ENCODE data around the gene KCNAB1. TPM values are rescaled to one million over a fixed set of nuclear protein-coding genes. Genes with fewer than 3 reads are reported as not detected.

Gene KCNAB1
- total RNA-seq, 3 donors from 2014 or later (not counting 1 experiment from before 2014, with no cell fraction given): not detected

GRCh38 chr3:156160647-156161046 lies 40.3 kb downstream of the KCNAB1 start:
- Mint-ChIP-seq H3K27me3 (ENCODE audit: low read depth in 2 of 2) (peaks cover 0 to 2% of the 10 kb centered on the region in 2 donors), H3K27ac (peak overlapping the region in 1 of 2 donors; percentile 69), H3K36me3 (no peaks in the 10 kb centered on the region), H3K4me3 (peak overlapping the region; percentile 11), H3K9me3 (no peaks in the 10 kb centered on the region), H3K4me1 (peaks cover 13 to 19% of the 10 kb centered on the region in 2 donors)
- Histone ChIP-seq H3K4me1 (ENCODE audit: control insufficient read depth, insufficient read depth, low read length) (peaks cover 4% of the 10 kb centered on the region), H3K36me3 (ENCODE audit: control insufficient read depth, insufficient read depth, low read length) (no peaks in the 10 kb centered on the region), H3K9me3 (ENCODE audit: control insufficient read depth, insufficient read depth, low read length) (no peaks in the 10 kb centered on the region), H3K4me3 (ENCODE audit: low read length) (no peak overlapping the region), H3K27ac (ENCODE audit: low read length) (no peak overlapping the region), H3K27me3 (ENCODE audit: control insufficient read depth, insufficient read depth, low read length) (no peaks in the 10 kb centered on the region)
- ATAC-seq (peak; percentile 47 to 71 (median 67)), DNase-seq (peak in 1 of 2 donors; percentile 41)
- intact Hi-C loops (cut with micrococcal nuclease): no loop called here
- WGBS (ENCODE audit: insufficient coverage): 21% methylated on average over 2 of the region's 3 CpGs
- TF ChIP-seq, protein P1, sequence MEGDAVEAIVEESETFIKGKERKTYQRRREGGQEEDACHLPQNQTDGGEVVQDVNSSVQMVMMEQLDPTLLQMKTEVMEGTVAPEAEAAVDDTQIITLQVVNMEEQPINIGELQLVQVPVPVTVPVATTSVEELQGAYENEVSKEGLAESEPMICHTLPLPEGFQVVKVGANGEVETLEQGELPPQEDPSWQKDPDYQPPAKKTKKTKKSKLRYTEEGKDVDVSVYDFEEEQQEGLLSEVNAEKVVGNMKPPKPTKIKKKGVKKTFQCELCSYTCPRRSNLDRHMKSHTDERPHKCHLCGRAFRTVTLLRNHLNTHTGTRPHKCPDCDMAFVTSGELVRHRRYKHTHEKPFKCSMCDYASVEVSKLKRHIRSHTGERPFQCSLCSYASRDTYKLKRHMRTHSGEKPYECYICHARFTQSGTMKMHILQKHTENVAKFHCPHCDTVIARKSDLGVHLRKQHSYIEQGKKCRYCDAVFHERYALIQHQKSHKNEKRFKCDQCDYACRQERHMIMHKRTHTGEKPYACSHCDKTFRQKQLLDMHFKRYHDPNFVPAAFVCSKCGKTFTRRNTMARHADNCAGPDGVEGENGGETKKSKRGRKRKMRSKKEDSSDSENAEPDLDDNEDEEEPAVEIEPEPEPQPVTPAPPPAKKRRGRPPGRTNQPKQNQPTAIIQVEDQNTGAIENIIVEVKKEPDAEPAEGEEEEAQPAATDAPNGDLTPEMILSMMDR (IDR thresholded peaks at IDR 0.05): no peak

DNA sequence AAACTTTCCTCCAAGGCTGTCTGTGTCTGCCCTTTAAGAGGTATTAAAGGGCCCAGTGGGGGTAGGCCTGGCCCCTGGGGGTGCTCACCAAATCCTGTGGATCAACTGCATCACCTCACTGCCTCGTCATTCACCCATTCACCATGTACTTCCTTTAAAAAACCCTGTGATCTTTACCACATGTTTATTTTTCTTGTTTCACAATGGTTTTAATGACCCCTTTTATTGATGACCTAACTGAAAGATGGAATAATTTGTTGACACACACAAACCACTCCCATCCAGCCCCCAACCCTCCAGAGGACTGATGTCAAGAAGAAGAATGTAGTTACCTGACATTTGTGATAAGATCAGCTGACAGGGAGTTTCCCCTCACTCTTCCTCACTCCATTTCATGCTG lies 40.8 kb downstream of the KCNAB1 start:
- Mint-ChIP-seq H3K4me3 (peak overlapping the region; percentile 11), H3K9me3 (no peaks in the 10 kb centered on the region), H3K27ac (peak overlapping the region in 1 of 2 donors; percentile 69), H3K27me3 (ENCODE audit: low read depth in 2 of 2) (peaks cover 0 to 2% of the 10 kb centered on the region in 2 donors), H3K36me3 (no peaks in the 10 kb centered on the region), H3K4me1 (peaks cover 13 to 19% of the 10 kb centered on the region in 2 donors)
- WGBS (ENCODE audit: insufficient coverage): 28% methylated on average over 1 of the region's 1 CpG
- H3K27ac ChIP-seq (ENCODE audit: low read length): no peak overlapping the region
- TF ChIP-seq, protein P1 (IDR thresholded peaks at IDR 0.05): no peak
- H3K27me3 ChIP-seq (ENCODE audit: control insufficient read depth, insufficient read depth, low read length): no peaks in the 10 kb centered on the region
- DNase-seq (peak in 1 of 2 donors; percentile 56), ATAC-seq (peak; percentile 58 to 75 (median 66))
- H3K9me3 ChIP-seq (ENCODE audit: control insufficient read depth, insufficient read depth, low read length): no peaks in the 10 kb centered on the region
- H3K4me1 ChIP-seq (ENCODE audit: control insufficient read depth, insufficient read depth, low read length): peaks cover 4% of the 10 kb centered on the region
- H3K36me3 ChIP-seq (ENCODE audit: control insufficient read depth, insufficient read depth, low read length): no peaks in the 10 kb centered on the region
- no peak overlapping the region for H3K4me3 ChIP-seq (ENCODE audit: low read length)
- intact Hi-C loops (cut with micrococcal nuclease): no loop called here

DNA sequence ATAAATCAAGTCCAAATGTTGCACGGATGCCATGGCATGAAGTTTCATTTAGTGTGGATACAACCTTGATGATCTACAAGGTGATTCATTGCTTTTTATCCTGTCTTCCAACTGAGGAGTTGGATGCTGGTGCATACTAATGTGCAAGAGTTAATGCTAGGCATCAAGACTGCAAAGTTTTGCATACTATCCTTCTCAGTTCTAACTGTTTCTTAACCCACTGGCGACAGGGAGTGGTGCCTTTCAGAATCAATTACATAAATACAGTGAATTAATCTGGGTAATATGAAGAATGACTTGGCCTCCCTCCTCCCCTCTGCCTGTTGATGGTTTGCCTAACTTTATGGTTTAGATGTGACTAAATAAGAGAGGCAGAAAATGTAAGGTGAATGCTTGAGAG lies 43.5 kb downstream of the KCNAB1 start:
- TF ChIP-seq, protein P1 (IDR thresholded peaks at IDR 0.05): no peak

DNA sequence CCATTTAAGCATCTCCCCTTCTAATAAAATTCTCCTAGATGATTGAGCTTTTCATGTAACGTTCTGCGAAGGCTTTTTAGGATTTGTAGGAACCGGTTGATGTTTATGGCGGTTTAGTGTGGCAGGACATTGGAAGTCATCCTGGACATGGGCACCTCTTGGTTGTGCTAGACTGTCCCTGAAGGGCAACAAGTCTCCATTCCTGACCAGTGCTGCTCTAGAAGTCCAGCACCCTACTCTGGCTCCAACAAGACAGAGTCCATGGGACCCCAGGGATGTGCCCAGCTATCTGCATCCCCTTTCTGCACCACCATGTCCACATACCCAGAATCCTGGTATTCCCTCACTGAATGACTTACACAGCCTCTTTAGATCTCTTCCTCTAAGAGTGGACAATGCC lies 46.4 kb downstream of the KCNAB1 start:
- TF ChIP-seq, protein P1 (IDR thresholded peaks at IDR 0.05): no peak
- Histone ChIP-seq H3K27ac (ENCODE audit: low read length) (no peak overlapping the region), H3K27me3 (ENCODE audit: control insufficient read depth, insufficient read depth, low read length) (no peaks in the 10 kb centered on the region), H3K9me3 (ENCODE audit: control insufficient read depth, insufficient read depth, low read length) (no peaks in the 10 kb centered on the region), H3K36me3 (ENCODE audit: control insufficient read depth, insufficient read depth, low read length) (no peaks in the 10 kb centered on the region), H3K4me3 (ENCODE audit: low read length) (no peak overlapping the region), H3K4me1 (ENCODE audit: control insufficient read depth, insufficient read depth, low read length) (no peaks in the 10 kb centered on the region)
- Mint-ChIP-seq H3K9me3 (no peaks in the 10 kb centered on the region), H3K27ac (no peak overlapping the region), H3K4me1 (no peaks in the 10 kb centered on the region), H3K27me3 (ENCODE audit: low read depth in 2 of 2) (peaks cover 5 to 16% of the 10 kb centered on the region in 2 donors), H3K36me3 (no peaks in the 10 kb centered on the region), H3K4me3 (no peak overlapping the region)
- 94% methylated on average over 3 of the region's 4 CpGs for WGBS (ENCODE audit: insufficient coverage)
- intact Hi-C loops (cut with micrococcal nuclease): no loop called here
- DNase-seq (no peak), ATAC-seq (no peak)

More for the DNA sequence above, 43.5 kb downstream of the KCNAB1 start:
- Mint-ChIP-seq H3K27me3 (ENCODE audit: low read depth in 2 of 2) (peaks cover 0 to 9% of the 10 kb centered on the region in 2 donors), H3K27ac (no peak overlapping the region), H3K9me3 (no peaks in the 10 kb centered on the region), H3K4me1 (peaks cover 13 to 19% of the 10 kb centered on the region in 2 donors), H3K36me3 (no peaks in the 10 kb centered on the region), H3K4me3 (no peak overlapping the region)
- DNase-seq: no peak
- 92% methylated on average over 1 of the region's 2 CpGs for WGBS (ENCODE audit: insufficient coverage)
- no peak overlapping the region for H3K27ac ChIP-seq (ENCODE audit: low read length)
- H3K4me1 ChIP-seq (ENCODE audit: control insufficient read depth, insufficient read depth, low read length): peaks cover 4% of the 10 kb centered on the region
- no peak overlapping the region for H3K4me3 ChIP-seq (ENCODE audit: low read length)
- H3K27me3 ChIP-seq (ENCODE audit: control insufficient read depth, insufficient read depth, low read length): no peaks in the 10 kb centered on the region
- no peaks in the 10 kb centered on the region for H3K36me3 ChIP-seq (ENCODE audit: control insufficient read depth, insufficient read depth, low read length)
- H3K9me3 ChIP-seq (ENCODE audit: control insufficient read depth, insufficient read depth, low read length): no peaks in the 10 kb centered on the region
- intact Hi-C loops (cut with micrococcal nuclease): no loop called here
- ATAC-seq: no peak

Measured in natural killer cell (primary cell).